ENCODE data around the gene LIN28A. TPM values are rescaled to one million over a fixed set of nuclear protein-coding genes. Genes with fewer than 3 reads are reported as not detected.
"Not testable (repeated sequence)": the region's sequence is repeated elsewhere in the genome, so short reads cannot be mapped to it uniquely, and the experiment has no call there.

The LIN28A gene
- total and polyA plus RNA-seq, 7 experiments from 2014 or later: not detected

GRCh38 chr1:26367441-26367840 lies 43.2 kb upstream of the LIN28A start:
- intact Hi-C loops (cut with micrococcal nuclease): no loop called here
- H3K4me1 ChIP-seq (ENCODE audit: control insufficient read depth in 2 of 2, insufficient read depth in 2 of 2, low read length in 2 of 2): peaks cover 40 to 54% of the 10 kb centered on the region in 2 donors
- no peak overlapping the region for H3K27ac ChIP-seq (ENCODE audit: low read depth, low read length)
- H3K4me3 ChIP-seq (ENCODE audit: low read length): no peak overlapping the region
- Mint-ChIP-seq H3K27me3 (peaks cover 0 to 17% (median 0%) of the 10 kb centered on the region in 5 donors), H3K9me3 (peaks cover 0 to 9% (median 0%) of the 10 kb centered on the region in 11 donors), H3K27ac (peak overlapping the region in 1 of 9 donors; percentile 46), H3K4me1 (peaks cover 34 to 54% (median 46%) of the 10 kb centered on the region in 7 donors), H3K4me3 (no peak overlapping the region), H3K36me3 (peaks cover 0 to 10% (median 0%) of the 10 kb centered on the region in 5 donors)
- ChIA-PET CTCF (interaction anchor here (1.4 kb wide), 1 partner anchor 24 kb away, joined by 5 read pairs; no protein-coding TSS in a partner anchor), POLR2A (interaction anchor here (0.6 to 1.0 kb wide), 2 partner anchors 17 to 83 kb away, joined by 3 read pairs; no protein-coding TSS in a partner anchor)
- ATAC-seq (no peak), DNase-seq (no peak)
- H3K27me3 ChIP-seq (ENCODE audit: control insufficient read depth in 2 of 2, insufficient read depth in 2 of 2, low read length in 2 of 2): no peaks in the 10 kb centered on the region
- no peaks in the 10 kb centered on the region for H3K36me3 ChIP-seq (ENCODE audit: control insufficient read depth in 2 of 3, insufficient read depth in 3 of 3, low read length in 3 of 3)
- H3K9me3 ChIP-seq (ENCODE audit: control insufficient read depth in 2 of 3, low read length in 3 of 3): no peaks in the 10 kb centered on the region

GRCh38 chr1:26368006-26368405 lies 42.6 kb upstream of the LIN28A start:
- DNase-seq (no peak), ATAC-seq (no peak)
- Mint-ChIP-seq H3K4me3 (no peak overlapping the region), H3K4me1 (peaks cover 37 to 56% (median 51%) of the 10 kb centered on the region in 7 donors), H3K27ac (peak overlapping the region in 2 of 9 donors; percentile 33 to 42), H3K9me3 (peaks cover 0 to 9% (median 0%) of the 10 kb centered on the region in 11 donors), H3K27me3 (peaks cover 0 to 17% (median 0%) of the 10 kb centered on the region in 5 donors), H3K36me3 (peaks cover 0 to 12% (median 0%) of the 10 kb centered on the region in 5 donors)
- Histone ChIP-seq H3K27me3 (ENCODE audit: control insufficient read depth in 2 of 2, insufficient read depth in 2 of 2, low read length in 2 of 2) (no peaks in the 10 kb centered on the region), H3K36me3 (ENCODE audit: control insufficient read depth in 2 of 3, insufficient read depth in 3 of 3, low read length in 3 of 3) (no peaks in the 10 kb centered on the region), H3K9me3 (ENCODE audit: control insufficient read depth in 2 of 3, low read length in 3 of 3) (no peaks in the 10 kb centered on the region), H3K4me3 (ENCODE audit: low read length) (no peak overlapping the region), H3K27ac (ENCODE audit: low read depth, low read length) (no peak overlapping the region), H3K4me1 (ENCODE audit: control insufficient read depth in 2 of 2, insufficient read depth in 2 of 2, low read length in 2 of 2) (peaks cover 46 to 58% of the 10 kb centered on the region in 2 donors)
- POLR2A ChIA-PET: no interaction called here
- intact Hi-C loops (cut with micrococcal nuclease): no loop called here
- CTCF ChIA-PET: interaction anchor here (0.5 to 1.7 kb wide), 3 partner anchors 10 to 37 kb away, joined by 3 to 6 read pairs (median 5); no protein-coding TSS in a partner anchor

GRCh38 chr1:26368486-26368885 lies 42.1 kb upstream of the LIN28A start:
- ATAC-seq (no peak), DNase-seq (no peak)
- intact Hi-C loops (cut with micrococcal nuclease): no loop called here
- Mint-ChIP-seq H3K4me3 (no peak overlapping the region), H3K4me1 (peaks cover 41 to 56% (median 50%) of the 10 kb centered on the region in 7 donors), H3K36me3 (peaks cover 0 to 12% (median 0%) of the 10 kb centered on the region in 5 donors), H3K27me3 (peaks cover 0 to 17% (median 0%) of the 10 kb centered on the region in 5 donors), H3K27ac (peak overlapping the region in 1 of 9 donors; percentile 42), H3K9me3 (peaks cover 0 to 9% (median 0%) of the 10 kb centered on the region in 11 donors)
- Histone ChIP-seq H3K27me3 (ENCODE audit: control insufficient read depth in 2 of 2, insufficient read depth in 2 of 2, low read length in 2 of 2) (no peaks in the 10 kb centered on the region), H3K4me3 (ENCODE audit: low read length) (no peak overlapping the region), H3K9me3 (ENCODE audit: control insufficient read depth in 2 of 3, low read length in 3 of 3) (no peaks in the 10 kb centered on the region), H3K36me3 (ENCODE audit: control insufficient read depth in 2 of 3, insufficient read depth in 3 of 3, low read length in 3 of 3) (no peaks in the 10 kb centered on the region), H3K27ac (ENCODE audit: low read depth, low read length) (no peak overlapping the region), H3K4me1 (ENCODE audit: control insufficient read depth in 2 of 2, insufficient read depth in 2 of 2, low read length in 2 of 2) (peaks cover 44 to 58% of the 10 kb centered on the region in 2 donors)
- CTCF ChIA-PET: interaction anchor here (0.5 to 1.7 kb wide), 2 partner anchors 10 to 37 kb away, joined by 3 to 6 read pairs; no protein-coding TSS in a partner anchor
- POLR2A ChIA-PET: no interaction called here

- Histone ChIP-seq H3K4me3 (ENCODE audit: low read length) (peak overlapping the region; percentile 26), H3K4me1 (ENCODE audit: control insufficient read depth in 2 of 2, insufficient read depth in 2 of 2, low read length in 2 of 2) (peaks cover 58 to 71% of the 10 kb centered on the region in 2 donors), H3K27me3 (ENCODE audit: control insufficient read depth in 2 of 2, insufficient read depth in 2 of 2, low read length in 2 of 2) (no peaks in the 10 kb centered on the region), H3K9me3 (ENCODE audit: control insufficient read depth in 2 of 3, low read length in 3 of 3) (no peaks in the 10 kb centered on the region), H3K36me3 (ENCODE audit: control insufficient read depth in 2 of 3, insufficient read depth in 3 of 3, low read length in 3 of 3) (no peaks in the 10 kb centered on the region), H3K27ac (ENCODE audit: low read depth, low read length) (no peak overlapping the region)
- DNase-seq: no peak
- Mint-ChIP-seq H3K4me1 (peaks cover 54 to 66% (median 62%) of the 10 kb centered on the region in 7 donors), H3K36me3 (peaks cover 0 to 12% (median 0%) of the 10 kb centered on the region in 5 donors), H3K27me3 (peaks cover 0 to 7% (median 0%) of the 10 kb centered on the region in 5 donors), H3K4me3 (peak overlapping the region in 7 of 10 donors; percentile 48 to 68 (median 61)), H3K27ac (peak overlapping the region in 8 of 9 donors; percentile 27 to 89 (median 69)), H3K9me3 (peaks cover 0 to 9% (median 0%) of the 10 kb centered on the region in 11 donors)
- intact Hi-C loops (cut with micrococcal nuclease): no loop called here
- ATAC-seq: no peak
- ChIA-PET POLR2A (interaction anchor here (0.9 to 1.8 kb wide), 6 partner anchors 8 to 87 kb away, joined by 3 to 7 read pairs (median 4); partner anchors contain the start of gene CD52), CTCF (interaction anchor here (0.9 to 1.1 kb wide), 2 partner anchors 7 to 12 kb away, joined by 4 read pairs; no protein-coding TSS in a partner anchor)
Observed at GRCh38 chr1:26370591-26371382, 39.8 kb upstream of the LIN28A start.

GRCh38 chr1:26372039-26372438 lies 38.6 kb upstream of the LIN28A start:
- ChIA-PET POLR2A (interaction anchor here (0.6 to 4.2 kb wide), 3 partner anchors 9 to 555 kb away, joined by 3 to 25 read pairs (median 3); no protein-coding TSS in a partner anchor), CTCF (interaction anchor here (0.6 to 1.1 kb wide), 3 partner anchors 8 to 38 kb away, joined by 3 to 4 read pairs (median 4); no protein-coding TSS in a partner anchor)
- H3K9me3 ChIP-seq (ENCODE audit: control insufficient read depth in 2 of 3, low read length in 3 of 3): no peaks in the 10 kb centered on the region
- intact Hi-C loops (cut with micrococcal nuclease): no loop called here
- no peaks in the 10 kb centered on the region for H3K27me3 ChIP-seq (ENCODE audit: control insufficient read depth in 2 of 2, insufficient read depth in 2 of 2, low read length in 2 of 2)
- ATAC-seq: no peak
- no peak overlapping the region for H3K4me3 ChIP-seq (ENCODE audit: low read length)
- peak overlapping the region in 9 of 10 donors; percentile 15 to 75 (median 56) for H3K4me3 Mint-ChIP-seq
- H3K36me3 Mint-ChIP-seq: peaks cover 0 to 17% (median 0%) of the 10 kb centered on the region in 5 donors
- no peak for DNase-seq
- peak overlapping the region; percentile 42 to 93 (median 74) for H3K27ac Mint-ChIP-seq
- peaks cover 62 to 79% (median 73%) of the 10 kb centered on the region in 7 donors for H3K4me1 Mint-ChIP-seq
- H3K27me3 Mint-ChIP-seq: peaks cover 0 to 7% (median 0%) of the 10 kb centered on the region in 5 donors
- H3K4me1 ChIP-seq (ENCODE audit: control insufficient read depth in 2 of 2, insufficient read depth in 2 of 2, low read length in 2 of 2): peaks cover 66 to 73% of the 10 kb centered on the region in 2 donors
- H3K36me3 ChIP-seq (ENCODE audit: control insufficient read depth in 2 of 3, insufficient read depth in 3 of 3, low read length in 3 of 3): no peaks in the 10 kb centered on the region
- H3K27ac ChIP-seq (ENCODE audit: low read depth, low read length): no peak overlapping the region
- peaks cover 0 to 11% (median 0%) of the 10 kb centered on the region in 11 donors for H3K9me3 Mint-ChIP-seq

GRCh38 chr1:26372611-26373010 lies 38.0 kb upstream of the LIN28A start, which contains the start of gene ZNF683:
Gene ZNF683 (minus strand): TSS chr1:26372750. CDS start chr1:26368571, 4,179 bp downstream.
- H3K27me3 ChIP-seq (ENCODE audit: control insufficient read depth in 2 of 2, insufficient read depth in 2 of 2, low read length in 2 of 2); H3K4me3 ChIP-seq (ENCODE audit: low read length); intact Hi-C loops (cut with micrococcal nuclease); H3K9me3 ChIP-seq (ENCODE audit: control insufficient read depth in 2 of 3, low read length in 3 of 3); H3K27me3 Mint-ChIP-seq; DNase-seq; H3K36me3 ChIP-seq (ENCODE audit: control insufficient read depth in 2 of 3, insufficient read depth in 3 of 3, low read length in 3 of 3); ATAC-seq: not testable (repeated sequence)
- H3K27ac ChIP-seq (ENCODE audit: low read depth, low read length): peak within 1 kb of the TSS; percentile 54
- Mint-ChIP-seq H3K27ac (peak within 1 kb of the TSS; percentile 42 to 93 (median 82)), H3K4me1 (peaks cover 68 to 85% (median 78%) of the 10 kb centered on the region in 7 donors), H3K9me3 (peaks cover 0 to 11% (median 0%) of the 10 kb centered on the region in 11 donors), H3K4me3 (peak within 1 kb of the TSS; percentile 26 to 80 (median 64)), H3K36me3 (peaks cover 0 to 17% (median 0%) of the 10 kb centered on the region in 5 donors)
- peaks cover 72 to 79% of the 10 kb centered on the region in 2 donors for H3K4me1 ChIP-seq (ENCODE audit: control insufficient read depth in 2 of 2, insufficient read depth in 2 of 2, low read length in 2 of 2)
- ChIA-PET POLR2A (interaction anchor here (0.5 to 4.2 kb wide), 7 partner anchors 9 to 554 kb away, joined by 3 to 25 read pairs (median 3); no protein-coding TSS in a partner anchor), CTCF (interaction anchor here (1.1 to 1.7 kb wide), 3 partner anchors 9 to 97 kb away, joined by 3 to 4 read pairs (median 4); no protein-coding TSS in a partner anchor)
